Ovary (tissue), 9 donors: Measurements from ENCODE around the gene CCNK. TPM values are rescaled to one million over a fixed set of nuclear protein-coding genes. Genes with fewer than 3 reads are reported as not detected.

Source experiments
- DNase-seq, 5 donors: peaks; one replicate each; pipeline ENCODE4 v3.0.0-alpha.2; 2019 to 2020
- H3K27ac ChIP-seq, 2 donors: fragments of 200-600 bp; one replicate each; pipeline versions ENCODE4 v1.5.1 to v1.8.0; 2019 to 2022
- H3K27me3 ChIP-seq: fragments of 200-600 bp; one replicate; pipeline ENCODE4 v1.8.0; 2022
- H3K36me3 ChIP-seq: fragments of 200-600 bp; sonication (generic); one replicate; pipeline ENCODE4 v1.5.1; 2019
- H3K4me1 ChIP-seq: one replicate; pipeline ENCODE4 v1.8.1; 2013; ENCODE audit warnings: mild to moderate bottlenecking, moderate library complexity; ENCODE audit not compliant: insufficient read depth
- H3K4me3 ChIP-seq: fragments of 200-600 bp; sonication (generic); one replicate; pipeline ENCODE4 v1.5.1; 2017
- H3K9me3 ChIP-seq, 2 donors: fragments of 200-600 bp in 1 of 2; sonication (generic) in 1 of 2; one replicate each; pipeline versions ENCODE4 v1.5.1 to v1.8.1; 2013 to 2019; ENCODE audit warnings: mild to moderate bottlenecking in 1 of 2, moderate library complexity in 1 of 2
- CTCF ChIP-seq, 3 donors: fragments of 450-650 bp in 2 of 3; fragments of 200-600 bp in 1 of 3; IDR thresholded peaks; one replicate each; pipeline versions ENCODE4 v1.5.1 to v1.8.0; 2016 to 2022; ENCODE audit warnings: antibody characterized with exemption in 3 of 3, mild to moderate bottlenecking in 1 of 3
- EP300 ChIP-seq: sonication (generic); formaldehyde crosslinking; IDR thresholded peaks from one replicate; pipeline ENCODE4 v1.6.1; 2017; ENCODE audit warnings: antibody characterized with exemption
- POLR2A ChIP-seq: fragments of 450-650 bp; IDR thresholded peaks from one replicate; pipeline ENCODE4 v1.6.1; 2017; ENCODE audit warnings: antibody characterized with exemption, mild to moderate bottlenecking, moderate library complexity
- WGBS, 3 donors: extraction: QIAGEN DNeasy Blood & Tissue Kit in 1 of 3; methylation state at CpG; one replicate each; pipeline versions ENCODE4 v1.1.5 to v1.1.7; 2013 to 2017; 5-methylcytosine and 5-hydroxymethylcytosine counted together
- intact Hi-C, 4 donors: fragments of 100-400 bp; cut with DNase I; formaldehyde crosslinking; loops; one replicate each; pipeline versions ENCODE4 v1.11.0 to v1.15.1; 2022 to 2023
- polyA plus RNA-seq, 2 donors: library from polyadenylated mRNA; stranded (reverse); fragments of 200-250 nt in 1 of 2; fragments of 350-450 nt in 1 of 2; fragmentation: Illumina TruSeq in 1 of 2; extraction: RNeasy Lipid Tissue Mini Kit (QIAGEN cat#74804) in 1 of 2; gene quantifications; one replicate each; pipeline ENCODE4 v1.2.3, GENCODE V29; 2013 to 2014
- total RNA-seq, 7 donors: library from RNA; depleted of rRNA in 2 of 7; stranded (reverse); fragments of >200 nt in 2 of 7; fragmentation: NEBNext Ultra II Directional in 3 of 7; extraction: Animal tissue kit (Norgen Biotek cat#: 25700) in 3 of 7; gene quantifications; one replicate each; pipeline versions ENCODE4 v1.1.0 to v1.2.4, GENCODE V29; 2016 to 2023
- donor health status: DM: no; HTN: no; CAD: no; lungs with moderate emphysema.
- donor health status: DM: no; HTN: no; CAD: no.
- donor health status: Bipolar disorder and iron deficiency.
- donor health status: DM: yes; HTN: yes; CAD: no.
- donor health status: DM: no; HTN: no; CAD: no.
- donor health status: DM: yes; HTN: yes; CAD: no.

The CCNK gene
- total and polyA plus RNA-seq, 9 donors, result 17.3 to 60.0 (median 46.8) TPM

GRCh38 chr14:99510556-99511139 lies 29.4 kb downstream of the CCNK start:
- TF ChIP-seq POLR2A, result no peak
- no peak for TF ChIP-seq CTCF (IDR thresholded peaks at IDR 0.05)
- no peak for TF ChIP-seq EP300
- no peak overlapping the region for H3K27ac ChIP-seq
- intact Hi-C loops, result loop anchor here in 1 of 4 donors (10.0 kb wide), 1 partner anchor 374 kb away; no protein-coding TSS in a partner anchor
- 53 to 61% (median 58%) methylated on average over 13 to 15 of the region's 15 CpGs for WGBS, 3 donors
- peak in 1 of 5 donors; percentile 35 for DNase-seq
- H3K4me3 ChIP-seq, result no peak overlapping the region
- no peaks in the 10 kb centered on the region for H3K9me3 ChIP-seq
- no peaks in the 10 kb centered on the region for H3K4me1 ChIP-seq
- H3K27me3 ChIP-seq, result no peaks in the 10 kb centered on the region
- H3K36me3 ChIP-seq, result no peaks in the 10 kb centered on the region

GRCh38 chr14:99511421-99512109 lies 30.4 kb downstream of the CCNK start:
- no peaks in the 10 kb centered on the region for H3K27me3 ChIP-seq
- intact Hi-C loops, result loop anchor here in 1 of 4 donors (10.0 kb wide), 1 partner anchor 373 kb away; no protein-coding TSS in a partner anchor
- TF ChIP-seq POLR2A, result no peak
- no peak for TF ChIP-seq EP300
- no peak for TF ChIP-seq CTCF (IDR thresholded peaks at IDR 0.05)
- peak in 4 of 5 donors; percentile 48 to 66 (median 54) for DNase-seq
- H3K9me3 ChIP-seq, result no peaks in the 10 kb centered on the region
- H3K4me3 ChIP-seq, result no peak overlapping the region
- 9 to 32% (median 21%) methylated on average over 12 of the region's 12 CpGs for WGBS, 3 donors
- peak overlapping the region; percentile 4 to 60 for H3K27ac ChIP-seq
- no peaks in the 10 kb centered on the region for H3K4me1 ChIP-seq
- H3K36me3 ChIP-seq, result no peaks in the 10 kb centered on the region

- no peaks in the 10 kb centered on the region for H3K9me3 ChIP-seq
- H3K4me1 ChIP-seq, result no peaks in the 10 kb centered on the region
- WGBS, 3 donors, result 20 to 37% (median 20%) methylated on average over 10 of the region's 10 CpGs
- H3K27me3 ChIP-seq, result no peaks in the 10 kb centered on the region
- peak in 1 of 5 donors; percentile 34 for DNase-seq
- intact Hi-C loops, result loop anchor here in 1 of 4 donors (10.0 kb wide), 1 partner anchor 373 kb away; no protein-coding TSS in a partner anchor
- TF ChIP-seq POLR2A (no peak), EP300 (no peak), CTCF (IDR thresholded peaks at IDR 0.05) (no peak)
- H3K36me3 ChIP-seq, result no peaks in the 10 kb centered on the region
- H3K27ac ChIP-seq, result peak overlapping the region; percentile 4 to 60
- no peak overlapping the region for H3K4me3 ChIP-seq
Measured at GRCh38 chr14:99512110-99512449, 30.9 kb downstream of the CCNK start.

GRCh38 chr14:99512571-99513182 lies 31.5 kb downstream of the CCNK start:
- Histone ChIP-seq H3K4me1 (no peaks in the 10 kb centered on the region), H3K27ac (peak overlapping the region in 1 of 2 donors; percentile 60), H3K36me3 (no peaks in the 10 kb centered on the region), H3K27me3 (no peaks in the 10 kb centered on the region), H3K9me3 (no peaks in the 10 kb centered on the region), H3K4me3 (no peak overlapping the region)
- 90 to 93% (median 92%) methylated on average over 16 of the region's 16 CpGs for WGBS, 3 donors
- DNase-seq, result peak in 3 of 5 donors; percentile 19 to 38 (median 30)
- intact Hi-C loops, result loop anchor here in 1 of 4 donors (10.0 kb wide), 1 partner anchor 372 kb away; no protein-coding TSS in a partner anchor
- TF ChIP-seq CTCF (IDR thresholded peaks at IDR 0.05), result no peak
- TF ChIP-seq EP300, result no peak
- no peak for TF ChIP-seq POLR2A
